Gastroesophageal sphincter (tissue), 4 donors: ENCODE data around the gene NMRAL1. TPM values are rescaled to one million over a fixed set of nuclear protein-coding genes. Genes with fewer than 3 reads are reported as not detected.
A peak's percentile ranks its signal among the peaks of the same experiment; 100 is the strongest.

ENCODE experiments used
- ATAC-seq: fragments of 150-250 bp; one replicate; pipeline ENCODE4 v1.9.1; 2016; ENCODE audit warnings: mild to moderate bottlenecking, moderate library complexity
- H3K27ac ChIP-seq, 4 donors: fragments of 200-600 bp; sonication (generic) in 3 of 4; 1 replicate in 3 of 4; 2 replicates in 1 of 4; pipeline ENCODE4 v1.5.1; 2016 to 2019
- H3K27me3 ChIP-seq: fragments of 200-600 bp; sonication (generic); one replicate; pipeline ENCODE4 v1.5.1; 2019
- H3K36me3 ChIP-seq, 2 donors: fragments of 200-600 bp; sonication (generic); one replicate each; pipeline ENCODE4 v1.5.1; 2019; ENCODE audit warnings: control low read depth in 1 of 2
- H3K4me1 ChIP-seq, 3 donors: fragments of 200-600 bp; sonication (generic); 1 replicate in 2 of 3; 2 replicates in 1 of 3; pipeline ENCODE4 v1.5.1; 2016 to 2019; ENCODE audit warnings: control low read depth in 2 of 3
- H3K4me3 ChIP-seq, 2 donors: fragments of 200-600 bp; sonication (generic); one replicate each; pipeline ENCODE4 v1.5.1; 2019; ENCODE audit warnings: mild to moderate bottlenecking in 1 of 2, moderate library complexity in 1 of 2
- H3K9me3 ChIP-seq, 3 donors: fragments of 200-600 bp; sonication (generic); one replicate each; pipeline ENCODE4 v1.5.1; 2017 to 2019; ENCODE audit warnings: control low read depth in 2 of 3
- CTCF ChIP-seq, 4 experiments: fragments of 200-600 bp in 2 of 4; fragments of 450-650 bp in 2 of 4; sonication (generic) in 1 of 4; IDR thresholded peaks; one replicate each; pipeline ENCODE4 v1.5.1; 2017 to 2019; ENCODE audit warnings: antibody characterized with exemption in 4 of 4, mild to moderate bottlenecking in 2 of 4, moderate library complexity in 2 of 4
- EP300 ChIP-seq: sonication (generic); formaldehyde crosslinking; IDR thresholded peaks from one replicate; pipeline ENCODE4 v1.6.1; 2017; ENCODE audit warnings: antibody characterized with exemption, mild to moderate bottlenecking
- POLR2A ChIP-seq, 2 donors: fragments of 450-650 bp; IDR thresholded peaks; one replicate each; pipeline ENCODE4 v1.6.1; 2017; ENCODE audit warnings: antibody characterized with exemption in 2 of 2, mild to moderate bottlenecking in 2 of 2, moderate library complexity in 1 of 2
- POLR2AphosphoS5 ChIP-seq: sonication (generic); formaldehyde crosslinking; IDR thresholded peaks from one replicate; pipeline ENCODE4 v1.6.1; 2017; ENCODE audit warnings: antibody characterized with exemption
- WGBS, 2 donors: methylation state at CpG; one replicate each; pipeline ENCODE4 v1.1.5; 2018; ENCODE audit warnings: low coverage in 1 of 2; 5-methylcytosine and 5-hydroxymethylcytosine counted together
- total RNA-seq, 4 donors: library from RNA; depleted of rRNA; stranded (reverse); fragments of >200 nt; gene quantifications; one replicate each; pipeline ENCODE4 v1.1.0, GENCODE V29; 2016

Gene NMRAL1
- total RNA-seq, 4 donors from 2014 or later = 32.9 to 49.7 (median 39.3) TPM

GRCh38 chr16:4500272-4500671 lies 25.8 kb upstream of the NMRAL1 start:
- Histone ChIP-seq H3K27me3 (no peaks in the 10 kb centered on the region), H3K9me3 (no peaks in the 10 kb centered on the region), H3K4me1 (peaks cover 0 to 34% (median 11%) of the 10 kb centered on the region in 3 donors), H3K4me3 (peak overlapping the region in 1 of 2 donors; percentile 5), H3K36me3 (peaks cover 0 to 14% of the 10 kb centered on the region in 2 donors), H3K27ac (peak overlapping the region; percentile 24 to 72 (median 70))
- ATAC-seq = peak; percentile 88
- WGBS, 2 donors = 19 to 30% methylated on average over 3 of the region's 3 CpGs
- TF ChIP-seq POLR2AphosphoS5 (peak; percentile 83), EP300 (no peak), POLR2A (IDR thresholded peaks at IDR 0.05) (no peak), CTCF (IDR thresholded peaks at IDR 0.05) (no peak)

DNA sequence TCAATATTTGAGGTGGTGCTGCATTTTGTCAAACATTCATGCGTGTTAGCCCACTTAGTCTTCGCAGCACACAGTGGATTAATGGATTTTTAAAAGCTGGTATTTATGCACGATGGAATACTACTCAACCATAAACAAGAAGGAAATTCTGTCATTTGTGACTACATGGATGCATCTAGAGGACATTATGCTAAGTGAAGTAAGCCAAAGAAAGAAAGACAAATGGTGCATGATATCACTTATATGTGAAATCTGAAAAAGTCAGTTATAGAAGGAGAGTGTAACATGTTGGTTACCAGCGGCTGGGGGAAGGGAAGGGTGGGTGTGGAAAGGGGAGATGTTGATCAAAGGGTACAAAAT lies 24.8 kb upstream of the NMRAL1 start:
- Histone ChIP-seq H3K27me3 (no peaks in the 10 kb centered on the region), H3K27ac (no peak overlapping the region), H3K4me3 (no peak overlapping the region), H3K36me3 (peaks cover 0 to 14% of the 10 kb centered on the region in 2 donors), H3K4me1 (peaks cover 0 to 34% (median 11%) of the 10 kb centered on the region in 3 donors), H3K9me3 (no peaks in the 10 kb centered on the region)
- TF ChIP-seq POLR2AphosphoS5 (no peak), EP300 (no peak), POLR2A (IDR thresholded peaks at IDR 0.05) (no peak), CTCF (IDR thresholded peaks at IDR 0.05) (no peak)
- no peak for ATAC-seq
- 93 to 96% methylated on average over 4 of the region's 4 CpGs for WGBS, 2 donors

GRCh38 chr16:4498546-4499195 lies 24.2 kb upstream of the NMRAL1 start:
- Histone ChIP-seq H3K27ac (no peak overlapping the region), H3K36me3 (peaks cover 0 to 14% of the 10 kb centered on the region in 2 donors), H3K9me3 (no peaks in the 10 kb centered on the region), H3K4me3 (no peak overlapping the region), H3K27me3 (no peaks in the 10 kb centered on the region), H3K4me1 (peaks cover 0 to 34% (median 11%) of the 10 kb centered on the region in 3 donors)
- TF ChIP-seq POLR2A (IDR thresholded peaks at IDR 0.05) = no peak
- TF ChIP-seq CTCF (IDR thresholded peaks at IDR 0.05) = no peak
- no peak for TF ChIP-seq EP300
- no peak for TF ChIP-seq POLR2AphosphoS5
- WGBS, 2 donors = 85 to 92% methylated on average over 3 to 4 of the region's 8 CpGs
- no peak for ATAC-seq

GRCh38 chr16:4496305-4496704 lies 21.9 kb upstream of the NMRAL1 start:
- H3K27ac ChIP-seq = no peak overlapping the region
- no peak for ATAC-seq
- H3K36me3 ChIP-seq = peaks cover 0 to 14% of the 10 kb centered on the region in 2 donors
- no peak for TF ChIP-seq EP300
- no peak for TF ChIP-seq CTCF (IDR thresholded peaks at IDR 0.05)
- no peak for TF ChIP-seq POLR2A (IDR thresholded peaks at IDR 0.05)
- no peak for TF ChIP-seq POLR2AphosphoS5
- H3K4me1 ChIP-seq = peaks cover 0 to 18% (median 7%) of the 10 kb centered on the region in 3 donors
- 87% methylated on average over 3 of the region's 4 CpGs; no CpG with 5 or more reads in 1 of the 2 donors for WGBS, 2 donors
- H3K4me3 ChIP-seq = no peak overlapping the region
- H3K9me3 ChIP-seq = no peaks in the 10 kb centered on the region
- no peaks in the 10 kb centered on the region for H3K27me3 ChIP-seq

GRCh38 chr16:4495766-4496165 lies 21.3 kb upstream of the NMRAL1 start:
- peaks cover 0 to 13% (median 4%) of the 10 kb centered on the region in 3 donors for H3K4me1 ChIP-seq
- H3K27me3 ChIP-seq = no peaks in the 10 kb centered on the region
- 93% methylated on average over 1 to 2 of the region's 2 CpGs for WGBS, 2 donors
- H3K4me3 ChIP-seq = no peak overlapping the region
- no peaks in the 10 kb centered on the region for H3K9me3 ChIP-seq
- TF ChIP-seq POLR2A (IDR thresholded peaks at IDR 0.05) (no peak), POLR2AphosphoS5 (no peak), EP300 (no peak), CTCF (IDR thresholded peaks at IDR 0.05) (no peak)
- H3K27ac ChIP-seq = no peak overlapping the region
- H3K36me3 ChIP-seq = peaks cover 0 to 14% of the 10 kb centered on the region in 2 donors
- ATAC-seq = no peak
